Subcutaneous adipose tissue (tissue), 4 donors: ENCODE data around the gene CLEC17A. TPM values are rescaled to one million over a fixed set of nuclear protein-coding genes. Genes with fewer than 3 reads are reported as not detected.

ENCODE experiments used
- CTCF ChIP-seq: fragments of 450-650 bp; IDR thresholded peaks from one replicate; pipeline ENCODE4 v1.5.1; 2016; ENCODE audit warnings: low read depth, mild to moderate bottlenecking, control low read depth, antibody characterized with exemption, moderate library complexity
- total RNA-seq, 4 donors: library from RNA; depleted of rRNA; stranded (reverse); fragments of >200 nt; gene quantifications; one replicate each; pipeline ENCODE4 v1.1.0, GENCODE V29; 2016

The CLEC17A gene
- total RNA-seq, 4 donors from 2014 or later = not detected

- TF ChIP-seq CTCF = no peak
These were observed 2.2 kb upstream of the CLEC17A start for GRCh38 chr19:14580623-14581237.

GRCh38 chr19:14595558-14595957, 12.7 kb downstream of the CLEC17A start:
- TF ChIP-seq CTCF = no peak

GRCh38 chr19:14599548-14600147, 16.8 kb downstream of the CLEC17A start:
- TF ChIP-seq CTCF = no peak

GRCh38 chr19:14603990-14604387, 21.1 kb downstream of the CLEC17A start:
- no peak for TF ChIP-seq CTCF

GRCh38 chr19:14606627-14607026, 23.7 kb downstream of the CLEC17A start:
- no peak for TF ChIP-seq CTCF

- TF ChIP-seq CTCF = no peak
These were observed 28.2 kb downstream of the CLEC17A start for GRCh38 chr19:14611051-14611450.

GRCh38 chr19:14612657-14613056, 29.8 kb downstream of the CLEC17A start:
- no peak for TF ChIP-seq CTCF
